CD8-positive, alpha-beta memory T cell (primary cell): ENCODE results near the gene THSD7A. TPM values are rescaled to one million over a fixed set of nuclear protein-coding genes. Genes with fewer than 3 reads are reported as not detected.

Experiments
- CTCF ChIA-PET: fragments of 350-600 bp; sonication (Branson Sonifier 250); formaldehyde crosslinking; loops from one replicate; lab custom pipeline; 2021; ENCODE audit warnings: antibody characterized with exemption; lab: Charles Lee
- POLR2A ChIA-PET: fragments of 350-600 bp; sonication (Branson Sonifier 250); formaldehyde crosslinking; loops from one replicate; lab custom pipeline; 2021; ENCODE audit warnings: antibody characterized with exemption; lab: Charles Lee
- DNase-seq, 5 donors: peaks; one replicate each; pipeline versions ENCODE4 v3.0.0 to v3.0.0-alpha.2; 2020 to 2022; ENCODE audit warnings: mixed read lengths in 1 of 5
- H3K27ac ChIP-seq: one replicate; pipeline ENCODE4 v1.7.0; 2013; ENCODE audit warnings: low read depth, mild to moderate bottlenecking, low read length, moderate library complexity
- H3K27me3 ChIP-seq: 2 replicates; pipeline ENCODE4 v1.7.0; 2013; ENCODE audit warnings: low read length, mild to moderate bottlenecking; ENCODE audit not compliant: insufficient read depth, poor library complexity, severe bottlenecking
- H3K36me3 ChIP-seq: 2 replicates; pipeline ENCODE4 v1.7.0; 2013; ENCODE audit warnings: mild to moderate bottlenecking, low read length, moderate library complexity; ENCODE audit not compliant: insufficient read depth
- H3K4me1 ChIP-seq: 2 replicates; pipeline ENCODE4 v1.7.0; 2013; ENCODE audit warnings: mild to moderate bottlenecking, low read length, moderate library complexity; ENCODE audit not compliant: insufficient read depth
- H3K4me3 ChIP-seq: 2 replicates; pipeline ENCODE4 v1.7.0; 2013; ENCODE audit warnings: mild to moderate bottlenecking, low read length
- H3K9me3 ChIP-seq: 2 replicates; pipeline ENCODE4 v1.7.0; 2013; ENCODE audit warnings: mild to moderate bottlenecking, low read length
- H3K27ac Mint-ChIP-seq, 8 donors: one replicate each; pipeline ENCODE4 v1.8.0; 2020 to 2021; ENCODE audit warnings: mixed read lengths in 8 of 8, mild to moderate bottlenecking in 6 of 8, inconsistent platforms in 3 of 8, moderate library complexity in 3 of 8
- H3K27me3 Mint-ChIP-seq, 2 donors: one replicate each; pipeline ENCODE4 v1.8.0; 2020 to 2021; ENCODE audit warnings: mixed read lengths in 2 of 2, mild to moderate bottlenecking in 1 of 2, moderate library complexity in 1 of 2
- H3K36me3 Mint-ChIP-seq, 3 donors: one replicate each; pipeline ENCODE4 v1.8.0; 2020 to 2021; ENCODE audit warnings: mixed read lengths in 3 of 3, inconsistent platforms in 1 of 3, mild to moderate bottlenecking in 1 of 3
- H3K4me1 Mint-ChIP-seq, 3 donors: one replicate each; pipeline ENCODE4 v1.8.0; 2020 to 2021; ENCODE audit warnings: mixed read lengths in 3 of 3, inconsistent platforms in 1 of 3, mild to moderate bottlenecking in 1 of 3
- H3K4me3 Mint-ChIP-seq, 7 donors: one replicate each; pipeline ENCODE4 v1.8.0; 2020 to 2021; ENCODE audit warnings: mixed read lengths in 7 of 7, mild to moderate bottlenecking in 6 of 7, moderate library complexity in 4 of 7, inconsistent platforms in 2 of 7
- H3K9me3 Mint-ChIP-seq, 5 donors: one replicate each; pipeline ENCODE4 v1.8.0; 2020 to 2022; ENCODE audit warnings: mixed read lengths in 5 of 5, mild to moderate bottlenecking in 3 of 5, moderate library complexity in 2 of 5, inconsistent platforms in 1 of 5
- polyA plus RNA-seq: library from polyadenylated mRNA; unstranded; fragments of 300-500 nt; fragmentation: Illumina TruSeq; gene quantifications from one replicate; pipeline ENCODE4 v1.2.3, GENCODE V29; 2021
- total RNA-seq, 2 experiments: library from RNA; stranded (reverse); gene quantifications; one replicate each; pipeline ENCODE4 v1.2.3, GENCODE V29; 2021

The THSD7A gene
- total and polyA plus RNA-seq, 3 experiments from 2014 or later = not detected

DNA sequence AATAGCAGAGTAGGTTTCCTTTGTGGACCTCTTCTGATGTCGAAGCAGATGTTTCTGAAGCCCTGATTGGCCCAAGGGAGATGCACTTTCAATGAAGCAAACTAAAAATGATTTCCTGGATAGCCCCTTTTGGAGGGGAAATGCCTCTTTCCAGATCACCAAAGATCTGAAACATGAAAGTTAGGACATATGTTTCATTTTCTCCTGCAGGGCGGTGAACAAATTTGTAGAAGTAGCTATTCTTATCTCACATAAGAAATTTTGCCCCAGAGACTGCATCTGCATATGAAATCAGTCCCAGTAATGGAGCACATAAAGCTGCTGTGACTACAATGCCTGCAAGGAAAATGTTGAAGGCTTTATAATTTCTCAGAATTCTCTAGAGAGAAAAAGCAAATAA, 56.0 kb downstream of the THSD7A start:
- Histone ChIP-seq H3K36me3 (no peaks in the 10 kb centered on the region), H3K27ac (no peak overlapping the region), H3K9me3 (no peaks in the 10 kb centered on the region), H3K4me1 (no peaks in the 10 kb centered on the region), H3K27me3 (no peaks in the 10 kb centered on the region), H3K4me3 (no peak overlapping the region)
- Mint-ChIP-seq H3K4me3 (no peak overlapping the region), H3K36me3 (no peaks in the 10 kb centered on the region), H3K9me3 (peaks cover 0 to 2% (median 0%) of the 10 kb centered on the region in 5 donors), H3K27ac (no peak overlapping the region), H3K4me1 (no peaks in the 10 kb centered on the region), H3K27me3 (no peaks in the 10 kb centered on the region)
- DNase-seq = no peak
- POLR2A ChIA-PET = no interaction called here
- CTCF ChIA-PET = no interaction called here

GRCh38 chr7:11775401-11775800, 56.6 kb downstream of the THSD7A start:
- Histone ChIP-seq H3K27ac (no peak overlapping the region), H3K4me1 (no peaks in the 10 kb centered on the region), H3K4me3 (no peak overlapping the region), H3K36me3 (no peaks in the 10 kb centered on the region), H3K27me3 (no peaks in the 10 kb centered on the region), H3K9me3 (no peaks in the 10 kb centered on the region)
- no peaks in the 10 kb centered on the region for H3K27me3 Mint-ChIP-seq
- no peaks in the 10 kb centered on the region for H3K36me3 Mint-ChIP-seq
- no peak overlapping the region for H3K27ac Mint-ChIP-seq
- H3K4me1 Mint-ChIP-seq = no peaks in the 10 kb centered on the region
- no peak for DNase-seq
- no peak overlapping the region for H3K4me3 Mint-ChIP-seq
- H3K9me3 Mint-ChIP-seq = peaks cover 0 to 2% (median 0%) of the 10 kb centered on the region in 5 donors
- ChIA-PET POLR2A (no interaction called here), CTCF (no interaction called here)

- Histone ChIP-seq H3K4me3 (no peak overlapping the region), H3K36me3 (no peaks in the 10 kb centered on the region), H3K27ac (no peak overlapping the region), H3K9me3 (no peaks in the 10 kb centered on the region), H3K4me1 (no peaks in the 10 kb centered on the region), H3K27me3 (no peaks in the 10 kb centered on the region)
- H3K27me3 Mint-ChIP-seq = no peaks in the 10 kb centered on the region
- H3K27ac Mint-ChIP-seq = no peak overlapping the region
- H3K4me1 Mint-ChIP-seq = no peaks in the 10 kb centered on the region
- H3K36me3 Mint-ChIP-seq = no peaks in the 10 kb centered on the region
- H3K4me3 Mint-ChIP-seq = no peak overlapping the region
- ChIA-PET CTCF (no interaction called here), POLR2A (no interaction called here)
- peaks cover 0 to 1% (median 0%) of the 10 kb centered on the region in 5 donors for H3K9me3 Mint-ChIP-seq
- no peak for DNase-seq
Measured at GRCh38 chr7:11768263-11768662, 63.7 kb downstream of the THSD7A start.

GRCh38 chr7:11767148-11767547, 64.8 kb downstream of the THSD7A start:
- no peak for DNase-seq
- Mint-ChIP-seq H3K4me1 (no peaks in the 10 kb centered on the region), H3K27me3 (no peaks in the 10 kb centered on the region), H3K36me3 (no peaks in the 10 kb centered on the region), H3K27ac (no peak overlapping the region), H3K4me3 (no peak overlapping the region), H3K9me3 (peaks cover 0 to 1% (median 0%) of the 10 kb centered on the region in 5 donors)
- H3K36me3 ChIP-seq = no peaks in the 10 kb centered on the region
- H3K4me1 ChIP-seq = no peaks in the 10 kb centered on the region
- no peaks in the 10 kb centered on the region for H3K9me3 ChIP-seq
- H3K27ac ChIP-seq = no peak overlapping the region
- CTCF ChIA-PET = no interaction called here
- no peak overlapping the region for H3K4me3 ChIP-seq
- H3K27me3 ChIP-seq = no peaks in the 10 kb centered on the region
- POLR2A ChIA-PET = no interaction called here

DNA sequence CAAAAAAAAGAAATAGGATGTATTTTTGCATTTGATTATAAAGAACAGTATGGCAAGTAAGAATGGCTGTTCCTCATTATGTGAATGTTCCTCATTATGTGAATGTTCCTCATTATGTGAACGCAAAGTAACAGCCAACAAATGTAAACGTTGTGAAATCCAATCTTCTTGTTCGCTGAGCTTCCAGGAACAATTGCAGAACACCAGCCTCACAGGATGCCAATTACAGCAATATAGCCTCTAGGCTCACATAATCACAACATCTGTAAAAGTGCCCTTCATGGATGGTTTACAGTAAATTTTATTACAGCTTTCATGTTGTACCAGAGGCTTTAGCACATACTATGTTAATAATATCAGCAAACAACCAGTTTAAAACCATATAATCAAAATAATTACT, 71.6 kb downstream of the THSD7A start:
- no peak overlapping the region for H3K4me3 Mint-ChIP-seq
- Histone ChIP-seq H3K9me3 (no peaks in the 10 kb centered on the region), H3K27me3 (no peaks in the 10 kb centered on the region), H3K36me3 (no peaks in the 10 kb centered on the region), H3K27ac (no peak overlapping the region), H3K4me1 (no peaks in the 10 kb centered on the region), H3K4me3 (no peak overlapping the region)
- no peaks in the 10 kb centered on the region for H3K9me3 Mint-ChIP-seq
- H3K27ac Mint-ChIP-seq = no peak overlapping the region
- ChIA-PET CTCF (no interaction called here), POLR2A (no interaction called here)
- no peaks in the 10 kb centered on the region for H3K27me3 Mint-ChIP-seq
- H3K4me1 Mint-ChIP-seq = no peaks in the 10 kb centered on the region
- DNase-seq = no peak
- H3K36me3 Mint-ChIP-seq = no peaks in the 10 kb centered on the region

GRCh38 chr7:11758627-11759111, 73.3 kb downstream of the THSD7A start:
- H3K9me3 ChIP-seq = no peaks in the 10 kb centered on the region
- no peaks in the 10 kb centered on the region for H3K9me3 Mint-ChIP-seq
- H3K36me3 Mint-ChIP-seq = no peaks in the 10 kb centered on the region
- H3K27ac ChIP-seq = no peak overlapping the region
- no peak for DNase-seq
- H3K27ac Mint-ChIP-seq = no peak overlapping the region
- ChIA-PET CTCF (no interaction called here), POLR2A (no interaction called here)
- H3K4me3 ChIP-seq = no peak overlapping the region
- H3K36me3 ChIP-seq = no peaks in the 10 kb centered on the region
- no peaks in the 10 kb centered on the region for H3K27me3 Mint-ChIP-seq
- no peaks in the 10 kb centered on the region for H3K27me3 ChIP-seq
- H3K4me1 ChIP-seq = no peaks in the 10 kb centered on the region
- no peaks in the 10 kb centered on the region for H3K4me1 Mint-ChIP-seq
- no peak overlapping the region for H3K4me3 Mint-ChIP-seq

DNA sequence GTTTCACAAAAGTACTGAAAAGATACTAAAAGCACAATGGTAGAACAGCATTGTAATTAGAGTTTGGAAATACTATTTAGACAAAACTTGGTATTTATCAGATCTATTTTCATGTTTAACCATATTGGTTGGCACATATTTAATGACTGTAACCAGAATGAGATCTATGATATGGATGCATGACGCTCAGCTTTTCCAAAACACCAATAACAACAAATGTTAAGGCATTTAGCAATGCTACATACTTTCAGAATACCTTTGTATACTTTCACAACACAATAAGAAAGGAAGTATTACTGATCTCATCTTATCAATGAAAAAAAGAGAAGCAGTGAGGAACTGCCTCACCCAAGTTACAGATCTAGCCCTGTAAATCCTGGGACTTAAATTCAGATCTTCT, 74.8 kb downstream of the THSD7A start:
- H3K4me3 ChIP-seq = no peak overlapping the region
- no peaks in the 10 kb centered on the region for H3K4me1 ChIP-seq
- ChIA-PET POLR2A (no interaction called here), CTCF (no interaction called here)
- no peak for DNase-seq
- no peak overlapping the region for H3K27ac Mint-ChIP-seq
- H3K9me3 Mint-ChIP-seq = peaks cover 0 to under 1% (median 0%) of the 10 kb centered on the region in 5 donors
- H3K36me3 ChIP-seq = no peaks in the 10 kb centered on the region
- H3K27me3 ChIP-seq = no peaks in the 10 kb centered on the region
- no peaks in the 10 kb centered on the region for H3K4me1 Mint-ChIP-seq
- no peaks in the 10 kb centered on the region for H3K27me3 Mint-ChIP-seq
- no peaks in the 10 kb centered on the region for H3K36me3 Mint-ChIP-seq
- no peak overlapping the region for H3K27ac ChIP-seq
- H3K4me3 Mint-ChIP-seq = no peak overlapping the region
- H3K9me3 ChIP-seq = no peaks in the 10 kb centered on the region

DNA sequence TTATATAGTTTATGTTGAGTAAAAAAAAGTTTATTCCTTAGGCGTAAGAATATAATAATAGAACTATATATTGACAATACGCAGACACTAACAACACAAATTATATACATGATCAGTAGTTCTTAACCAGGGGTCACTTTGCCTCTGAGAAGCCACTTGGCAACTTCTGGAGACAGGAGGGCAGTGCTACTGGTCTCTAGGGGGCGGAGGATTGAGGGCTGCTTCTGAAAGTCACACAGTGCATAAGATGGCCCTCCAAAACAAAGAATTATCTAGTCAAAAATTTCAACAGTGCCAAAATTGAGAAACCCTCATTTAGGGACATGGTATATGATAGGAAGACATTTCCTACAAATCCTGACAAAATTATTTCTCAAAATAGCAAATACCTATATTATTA, 77.1 kb downstream of the THSD7A start:
- no peak overlapping the region for H3K4me3 Mint-ChIP-seq
- no peak for DNase-seq
- Histone ChIP-seq H3K36me3 (no peaks in the 10 kb centered on the region), H3K9me3 (no peaks in the 10 kb centered on the region), H3K27ac (no peak overlapping the region), H3K4me1 (no peaks in the 10 kb centered on the region), H3K4me3 (no peak overlapping the region), H3K27me3 (no peaks in the 10 kb centered on the region)
- no peaks in the 10 kb centered on the region for H3K36me3 Mint-ChIP-seq
- no peaks in the 10 kb centered on the region for H3K4me1 Mint-ChIP-seq
- no peaks in the 10 kb centered on the region for H3K27me3 Mint-ChIP-seq
- ChIA-PET POLR2A (no interaction called here), CTCF (no interaction called here)
- peaks cover 0 to 2% (median 0%) of the 10 kb centered on the region in 5 donors for H3K9me3 Mint-ChIP-seq
- H3K27ac Mint-ChIP-seq = no peak overlapping the region

- H3K4me1 ChIP-seq = no peaks in the 10 kb centered on the region
- H3K27me3 ChIP-seq = no peaks in the 10 kb centered on the region
- Mint-ChIP-seq H3K27me3 (no peaks in the 10 kb centered on the region), H3K27ac (no peak overlapping the region), H3K36me3 (no peaks in the 10 kb centered on the region), H3K4me3 (no peak overlapping the region), H3K4me1 (no peaks in the 10 kb centered on the region), H3K9me3 (peaks cover 0 to 2% (median 0%) of the 10 kb centered on the region in 5 donors)
- no peaks in the 10 kb centered on the region for H3K9me3 ChIP-seq
- no peak overlapping the region for H3K27ac ChIP-seq
- POLR2A ChIA-PET = no interaction called here
- H3K4me3 ChIP-seq = no peak overlapping the region
- CTCF ChIA-PET = no interaction called here
- H3K36me3 ChIP-seq = no peaks in the 10 kb centered on the region
- no peak for DNase-seq
Measured at GRCh38 chr7:11754123-11754522, 77.9 kb downstream of the THSD7A start.
